Stimulated activated CD4-positive, alpha-beta T cell treated with anti-CD3 and anti-CD28 coated beads, Interleukin-1b, Interleukin-23, amount 100 ng/mL, for 4 hours (primary cell): Measurements from ENCODE around the gene RNF44.
"Not testable (repeated sequence)": the region's sequence is repeated elsewhere in the genome, so short reads cannot be mapped to it uniquely, and the experiment has no call there.

Experiments used
- DNase-seq, 2 donors: peaks; one replicate each; pipeline ENCODE4 v3.0.0-alpha.2; 2020; ENCODE audit warnings: low read depth in 2 of 2

Gene RNF44

DNA sequence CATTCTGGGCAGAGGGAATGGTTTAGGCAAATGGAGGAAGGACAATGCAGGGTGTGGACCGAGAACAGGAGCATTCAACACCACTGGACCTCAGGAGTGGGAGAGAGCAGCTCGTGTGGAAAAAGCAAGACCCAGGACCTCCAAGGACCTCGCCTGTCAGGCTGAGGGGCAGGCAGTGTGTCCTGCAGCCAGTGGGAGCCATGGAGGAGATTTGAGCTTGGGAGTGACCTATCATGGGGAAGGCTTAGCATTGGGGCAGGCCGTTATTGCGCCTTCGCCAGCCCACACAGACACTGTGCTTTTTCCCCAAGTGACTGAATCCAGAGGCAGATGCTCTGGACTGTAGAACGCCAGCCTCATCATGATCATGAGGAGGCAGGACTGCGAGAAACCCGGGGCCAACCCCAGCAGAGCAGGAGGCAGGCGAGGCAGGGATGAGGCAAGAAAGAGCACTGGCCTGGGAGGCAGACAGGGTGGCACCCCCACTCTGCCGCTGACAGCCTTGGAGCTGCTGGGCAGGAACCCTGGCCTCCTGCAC is 15.2 kb upstream of the RNF44 start:
- DNase-seq, result no peak

DNA sequence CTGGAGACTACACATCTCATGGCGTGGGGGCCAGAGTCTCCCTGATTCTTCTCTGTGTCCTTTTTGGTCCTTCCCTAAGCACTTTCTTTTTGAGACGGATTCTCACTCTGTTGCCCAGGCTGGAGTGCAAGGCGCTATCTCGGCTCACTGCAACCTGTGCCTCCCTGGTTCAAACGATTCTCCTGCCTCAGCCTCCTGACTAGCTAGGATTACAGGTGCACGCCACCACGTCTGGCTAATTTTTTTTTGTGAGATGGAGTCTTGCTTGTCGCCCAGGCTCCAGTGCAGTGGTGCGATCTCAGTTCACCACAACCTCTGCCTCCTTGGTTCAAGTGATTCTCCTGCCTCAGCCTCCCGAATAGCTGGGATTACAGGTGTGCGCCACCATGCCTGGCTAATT is 13.7 kb upstream of the RNF44 start:
- not testable (repeated sequence) for DNase-seq

- DNase-seq, result no peak
Measured at GRCh38 chr5:176550275-176550831, 13.2 kb upstream of the RNF44 start.

DNA sequence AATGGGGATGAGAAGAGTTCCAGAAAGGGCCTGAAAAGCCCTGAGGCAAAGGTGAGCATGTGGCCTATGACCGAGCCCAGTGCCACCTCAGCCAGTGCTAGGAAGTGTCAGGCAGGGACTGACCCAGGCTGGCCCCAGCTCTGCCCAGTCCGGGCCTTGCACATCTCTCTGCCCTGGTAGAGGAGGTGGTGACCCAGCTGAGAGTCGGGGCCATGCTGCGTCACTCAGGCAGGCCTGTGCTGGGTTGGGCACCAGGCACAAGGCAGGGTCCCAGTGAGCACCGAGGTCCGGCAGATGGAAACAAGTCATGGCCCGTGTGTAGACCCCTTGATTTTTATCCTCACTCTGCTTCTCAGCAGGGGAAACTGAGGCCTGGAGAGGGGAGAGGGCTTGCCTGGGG is 12.7 kb upstream of the RNF44 start:
- no peak for DNase-seq

DNA sequence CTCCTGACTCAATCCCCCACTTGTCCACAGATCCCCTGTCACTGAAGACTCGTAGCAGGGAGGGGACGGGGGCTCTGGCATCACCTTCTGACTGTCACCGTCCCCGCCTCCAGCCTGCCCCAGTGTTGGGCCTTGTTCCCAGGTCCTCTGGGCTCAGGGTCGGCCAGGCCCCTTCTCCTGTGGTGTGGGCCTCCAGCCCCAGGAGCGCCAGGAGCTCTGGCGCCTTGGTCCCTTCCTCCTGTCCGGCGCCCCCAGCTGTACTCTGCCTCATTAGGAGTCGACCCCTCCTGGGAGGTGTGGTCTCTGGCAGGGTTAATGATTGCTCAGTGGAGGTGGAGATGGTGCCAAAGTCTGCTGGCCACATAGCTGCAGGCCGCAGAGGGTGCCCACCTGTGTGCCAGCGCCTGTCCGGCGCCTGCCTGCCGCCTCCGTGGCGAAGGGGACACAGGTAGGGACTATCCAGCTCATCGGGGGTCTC is 11.8 kb upstream of the RNF44 start, which contains the start of gene CDHR2:
Gene CDHR2 (plus strand): TSS at position 376 of the 478 bp plus-strand sequence. CDS start 16,011 bp downstream, outside the sequence.
- DNase-seq, result no peak

- DNase-seq, result no peak
Measured at GRCh38 chr5:176547802-176548201, 10.6 kb upstream of the RNF44 start.

DNA sequence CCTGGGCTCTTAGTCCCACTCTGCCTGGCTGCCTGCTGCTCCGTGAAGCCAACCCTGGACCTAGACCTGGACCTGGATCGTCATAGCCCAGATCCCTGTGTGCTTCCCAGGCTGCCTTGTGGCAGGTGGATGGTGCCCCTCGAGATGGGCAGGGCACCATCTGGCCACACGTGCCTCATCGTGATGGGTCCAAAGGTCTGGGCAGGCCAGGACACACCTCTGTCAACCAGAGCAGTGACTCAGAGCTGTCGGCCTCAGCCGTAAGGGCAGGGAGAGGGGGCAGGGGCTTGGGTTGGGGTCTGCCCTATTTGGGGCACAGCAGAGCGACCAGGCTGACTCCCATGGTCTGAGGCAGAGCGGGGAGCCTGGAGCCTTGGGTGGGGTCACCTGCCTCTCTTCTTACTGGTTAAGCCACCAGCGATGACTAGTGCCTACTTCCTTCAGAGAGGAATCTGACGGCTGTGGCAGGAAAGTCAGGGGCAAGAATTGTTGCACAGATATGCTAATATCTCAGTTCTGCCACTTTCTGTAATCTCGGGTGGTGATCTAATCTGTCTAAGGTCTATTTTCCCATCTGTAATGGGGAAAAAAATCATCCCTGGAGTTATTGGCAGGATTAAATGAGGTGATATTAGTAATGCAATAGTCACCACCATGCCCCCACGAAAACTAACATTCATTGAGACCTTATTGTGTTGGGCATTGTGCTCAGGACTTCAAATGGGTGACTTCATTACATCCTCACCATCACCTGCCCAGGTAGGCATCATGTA is 8.7 kb upstream of the RNF44 start:
- DNase-seq, result no peak

DNA sequence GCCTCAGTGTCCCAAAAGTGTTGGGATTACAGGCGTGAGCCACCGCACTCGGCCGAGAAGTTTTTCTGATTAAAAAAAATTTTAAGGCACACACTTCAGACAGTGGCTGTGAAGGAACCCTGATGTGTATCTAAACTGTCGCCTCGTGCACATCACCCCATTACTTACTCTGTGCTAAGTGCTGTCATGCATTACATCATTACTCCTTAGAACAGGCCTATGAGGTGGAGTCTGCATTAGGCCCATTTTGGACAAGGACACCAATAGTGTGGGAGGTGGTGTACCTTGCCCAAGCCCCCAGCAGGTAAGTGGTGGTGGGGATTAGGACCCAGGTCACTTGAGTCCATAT is 8.2 kb upstream of the RNF44 start:
- no peak for DNase-seq

GRCh38 chr5:176543428-176544182 is 6.4 kb upstream of the RNF44 start:
- peak; percentile 43 to 73 for DNase-seq

DNA sequence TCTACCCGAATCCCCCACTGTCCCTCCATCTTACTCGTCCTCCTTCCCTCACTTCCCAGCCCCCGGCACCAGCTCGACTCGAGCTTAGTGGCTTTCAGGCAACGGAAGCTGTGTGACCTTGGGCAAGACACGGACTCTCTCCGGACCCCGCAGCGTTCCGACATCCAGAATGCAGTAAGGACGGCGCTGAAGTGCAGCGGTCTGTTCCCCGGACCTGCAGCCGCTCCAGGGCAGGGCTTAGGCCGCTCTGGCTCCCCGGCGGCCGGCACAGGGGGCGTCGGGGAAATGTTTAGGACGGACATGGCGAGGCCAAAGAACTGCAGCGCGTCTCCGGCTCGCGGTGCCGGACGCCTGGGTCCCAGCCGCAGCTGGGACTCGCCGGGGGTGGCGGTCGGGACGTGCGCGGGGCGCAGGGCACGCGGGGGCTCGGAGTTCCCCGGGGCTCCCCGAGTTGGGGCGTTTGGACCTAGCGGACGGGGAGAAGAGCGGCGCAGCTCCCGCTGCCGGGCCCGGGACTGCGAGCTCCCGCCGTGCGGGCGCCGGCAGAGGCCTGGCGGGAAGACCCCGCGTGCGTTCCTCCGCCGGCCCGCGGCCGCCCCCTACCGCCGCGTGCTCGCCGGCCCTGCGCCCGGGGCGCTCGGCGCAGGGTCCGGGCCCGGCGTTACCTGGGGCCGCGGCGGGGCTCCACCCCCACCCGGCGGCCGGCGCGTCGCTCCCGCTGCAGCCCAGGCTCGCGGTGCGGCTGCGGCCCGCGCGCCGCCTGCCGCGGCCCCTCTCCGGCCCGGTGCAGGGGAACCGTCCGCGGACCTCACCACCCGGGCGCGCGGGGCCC is 5.6 kb upstream of the RNF44 start:
- no peak for DNase-seq

- DNase-seq, result peak; percentile 60 to 62
Measured at GRCh38 chr5:176542135-176542595, 5.0 kb upstream of the RNF44 start.

GRCh38 chr5:176541338-176542134 is 4.3 kb upstream of the RNF44 start:
- peak; percentile 38 to 54 for DNase-seq

DNA sequence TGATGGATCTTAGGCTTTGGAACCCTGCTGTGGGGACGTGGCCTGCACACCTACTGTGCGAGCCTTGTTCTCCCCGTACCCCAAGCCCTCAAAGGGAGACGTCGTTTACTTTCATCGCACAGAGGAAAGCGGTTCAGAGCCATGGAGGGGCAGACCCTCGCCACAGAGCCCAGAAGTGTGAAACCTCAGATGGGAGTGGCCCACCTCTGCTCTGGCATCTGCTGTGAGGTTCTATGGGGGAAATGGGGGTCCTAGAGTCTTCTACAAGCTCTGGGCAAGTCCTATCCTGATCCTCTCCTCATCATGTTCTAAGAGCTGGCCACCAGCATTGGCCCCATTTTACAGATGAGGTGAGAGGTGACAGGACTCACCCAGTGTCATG is 3.7 kb upstream of the RNF44 start:
- DNase-seq, result no peak

- DNase-seq, result no peak
Measured at GRCh38 chr5:176540476-176540899, 3.3 kb upstream of the RNF44 start.

GRCh38 chr5:176538989-176539384 is 1.8 kb upstream of the RNF44 start:
- no peak for DNase-seq

DNA sequence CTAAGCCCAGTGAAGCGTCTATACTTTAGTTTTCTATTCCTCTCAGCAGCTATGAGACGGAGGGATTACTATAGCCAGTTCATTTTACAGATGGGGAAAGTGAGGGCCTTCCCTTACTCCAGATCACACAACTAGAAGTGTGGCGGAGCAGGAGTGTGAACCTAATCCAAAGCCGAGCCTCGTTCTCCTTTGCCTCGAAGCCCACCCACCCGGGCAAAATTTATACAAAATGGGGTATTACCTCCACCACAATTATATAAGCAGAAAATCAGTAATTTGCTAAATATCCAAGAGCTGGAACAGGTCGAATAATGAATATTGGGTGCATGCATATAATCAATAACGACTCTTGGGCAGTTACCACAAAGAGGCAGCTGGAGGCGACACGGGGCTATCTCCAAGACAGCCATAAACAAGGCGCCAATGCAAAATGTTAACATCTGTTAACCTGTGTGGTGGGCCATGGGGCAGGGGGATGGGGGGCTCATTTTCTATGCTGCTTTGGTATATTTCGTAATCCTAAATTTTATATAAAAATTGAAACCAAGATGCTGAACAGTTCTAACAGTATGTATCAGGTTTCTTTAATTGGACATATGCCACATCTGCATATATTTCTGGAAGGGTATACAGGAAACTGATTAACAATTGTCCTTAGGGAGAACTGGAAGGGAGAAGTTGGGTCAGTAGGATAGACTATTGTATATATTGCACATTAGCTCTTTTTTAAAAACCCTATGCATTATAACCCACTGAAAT is 1.2 kb upstream of the RNF44 start:
- no peak for DNase-seq

DNA sequence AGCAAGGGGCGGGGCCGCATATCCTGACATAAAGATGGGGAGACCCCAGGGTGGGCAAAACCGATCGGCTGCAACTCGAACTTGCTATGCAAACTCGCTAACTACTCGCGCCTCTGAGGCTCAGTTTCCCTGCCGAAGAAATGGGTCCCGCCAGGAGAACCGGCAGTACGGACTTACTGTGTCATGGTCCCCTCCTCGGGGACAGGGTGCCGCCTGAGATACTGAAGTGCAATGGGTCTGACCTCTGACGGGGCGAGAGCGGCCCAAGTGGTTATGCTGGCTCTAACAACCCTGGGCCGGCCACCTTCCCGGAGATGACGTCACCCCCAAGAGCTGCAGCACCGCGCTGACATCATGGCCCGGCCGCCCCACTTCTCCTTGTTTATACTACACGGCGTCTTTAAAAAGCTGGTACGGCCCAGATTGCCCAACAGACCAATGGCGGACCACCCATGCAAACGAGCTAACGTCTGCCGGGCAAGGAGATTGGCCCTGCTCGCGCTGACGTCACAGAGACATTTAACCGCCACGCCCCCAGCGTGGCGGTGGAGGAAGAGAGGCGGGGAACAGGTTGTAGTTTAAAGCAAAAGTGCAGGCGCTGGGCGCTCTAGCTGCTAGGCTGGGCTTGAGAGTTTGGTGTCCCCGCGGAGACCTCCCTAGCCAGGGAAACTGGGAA is 490 bp upstream of the RNF44 start:
- DNase-seq, result peak; percentile 87 to 93

DNA sequence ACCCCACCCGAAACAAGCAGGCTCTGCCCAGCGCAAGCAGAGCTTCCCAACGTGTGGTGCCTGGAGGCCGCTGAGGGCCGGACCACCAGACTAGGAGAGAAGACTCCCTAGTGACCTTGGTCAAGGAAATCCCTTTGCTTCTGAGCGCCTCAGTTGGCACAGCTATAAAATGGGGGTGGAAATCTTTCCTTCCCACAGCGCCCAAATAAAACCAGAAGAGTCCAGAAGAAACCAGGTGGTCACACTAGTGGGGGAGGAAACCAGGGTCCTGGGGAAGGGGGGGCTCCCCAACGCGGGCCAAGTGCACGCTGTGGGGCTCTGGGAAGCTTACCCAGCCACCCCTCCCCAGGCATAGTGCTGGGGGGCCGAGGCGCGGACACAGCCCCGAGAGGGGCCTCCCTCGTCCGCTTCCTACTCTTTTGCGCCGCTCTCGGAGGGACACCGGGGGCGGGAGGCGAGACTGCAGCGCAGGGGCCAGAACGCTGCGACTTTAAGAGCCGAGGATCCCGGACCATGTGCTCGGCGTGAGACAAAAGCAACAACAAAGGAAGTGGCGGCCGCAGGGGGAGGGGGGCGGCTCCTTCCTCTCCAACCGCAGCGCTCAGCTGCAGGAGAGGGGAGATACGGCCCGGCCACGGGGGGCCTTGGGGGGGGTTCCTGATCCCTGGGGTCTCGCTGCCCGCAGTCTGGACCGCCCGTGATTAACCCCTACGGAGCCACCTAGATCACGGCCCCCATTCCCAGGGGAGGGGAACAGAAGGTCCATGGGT is 885 bp downstream of the RNF44 start:
- peak; percentile 56 to 65 for DNase-seq
